Glutamatergic neuron (in vitro differentiated cells): ENCODE data around the gene EGFL8. TPM values are rescaled to one million over a fixed set of nuclear protein-coding genes. Genes with fewer than 3 reads are reported as not detected.
A peak's percentile ranks its signal among the peaks of the same experiment; 100 is the strongest.

ENCODE experiments used
- DNase-seq: peaks from one replicate; pipeline ENCODE4 v3.0.0; 2022
- H3K27ac Mint-ChIP-seq: one replicate; pipeline ENCODE4 v1.8.0; 2020; ENCODE audit warnings: mild to moderate bottlenecking, mixed read lengths, inconsistent platforms; ENCODE audit not compliant: unreplicated experiment
- H3K27me3 Mint-ChIP-seq: one replicate; pipeline ENCODE4 v1.8.0; 2020; ENCODE audit warnings: mild to moderate bottlenecking, moderate library complexity, mixed read lengths, inconsistent platforms; ENCODE audit not compliant: unreplicated experiment
- H3K36me3 Mint-ChIP-seq: one replicate; pipeline ENCODE4 v1.8.0; 2020; ENCODE audit warnings: mild to moderate bottlenecking, mixed read lengths, inconsistent platforms; ENCODE audit not compliant: unreplicated experiment
- H3K4me1 Mint-ChIP-seq: one replicate; pipeline ENCODE4 v1.8.0; 2020; ENCODE audit warnings: mild to moderate bottlenecking, low read depth, mixed read lengths, inconsistent platforms; ENCODE audit not compliant: unreplicated experiment
- H3K4me3 Mint-ChIP-seq: one replicate; pipeline ENCODE4 v1.8.0; 2020; ENCODE audit warnings: mild to moderate bottlenecking, mixed read lengths, inconsistent platforms; ENCODE audit not compliant: unreplicated experiment
- H3K9me3 Mint-ChIP-seq: one replicate; pipeline ENCODE4 v1.8.0; 2020; ENCODE audit warnings: mild to moderate bottlenecking, moderate library complexity, mixed read lengths, inconsistent platforms; ENCODE audit not compliant: unreplicated experiment
- total RNA-seq: library from RNA; stranded (reverse); fragmentation: NEBNext Ultra II Directional; extraction: Animal tissue kit (Norgen Biotek cat#: 25700); gene quantifications from one replicate; pipeline ENCODE4 v1.2.1, GENCODE V29; 2021; ENCODE audit not compliant: unreplicated experiment
- TF ChIP-seq, protein P1 (sequence below): fragments of 200-600 bp; sonication (generic); IDR thresholded peaks from one replicate; pipeline ENCODE4 v1.5.0; 2021; ENCODE audit not compliant: partially characterized antibody, unreplicated experiment

Gene EGFL8
- total RNA-seq, 1 donor from 2014 or later, result 23.0 TPM

DNA sequence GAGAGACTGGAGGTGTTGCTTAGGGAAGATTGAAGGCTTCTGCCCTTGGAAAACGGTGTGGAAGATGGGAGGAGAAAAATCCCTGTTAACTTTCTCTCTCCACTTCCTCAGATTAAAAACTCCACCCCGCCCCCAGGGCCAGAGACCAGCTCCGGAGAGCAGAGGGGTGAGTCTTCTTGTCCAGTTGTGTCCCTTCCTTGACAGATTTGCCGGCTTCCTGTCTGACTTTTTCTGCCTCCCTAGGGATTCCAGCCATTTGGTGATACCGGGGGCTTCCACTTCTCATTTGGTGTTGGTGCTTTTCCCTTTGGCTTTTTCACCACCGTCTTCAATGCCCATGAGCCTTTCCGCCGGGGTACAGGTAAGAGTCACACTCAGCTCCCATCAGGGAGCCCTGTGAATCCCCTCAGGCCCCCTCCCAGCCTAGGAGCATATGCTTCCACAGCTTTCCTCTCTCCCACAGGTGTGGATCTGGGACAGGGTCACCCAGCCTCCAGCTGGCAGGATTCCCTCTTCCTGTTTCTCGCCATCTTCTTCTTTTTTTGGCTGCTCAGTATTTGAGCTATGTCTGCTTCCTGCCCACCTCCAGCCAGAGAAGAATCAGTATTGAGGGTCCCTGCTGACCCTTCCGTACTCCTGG is 15.5 kb downstream of the EGFL8 start:
- no peak for DNase-seq
- Mint-ChIP-seq H3K9me3 (peaks cover 19% of the 10 kb centered on the region), H3K36me3 (peaks cover 5% of the 10 kb centered on the region), H3K27ac (no peak overlapping the region), H3K4me1 (peaks cover 33% of the 10 kb centered on the region), H3K4me3 (peak overlapping the region; percentile 94), H3K27me3 (peaks cover 20% of the 10 kb centered on the region)
- TF ChIP-seq, protein P1, sequence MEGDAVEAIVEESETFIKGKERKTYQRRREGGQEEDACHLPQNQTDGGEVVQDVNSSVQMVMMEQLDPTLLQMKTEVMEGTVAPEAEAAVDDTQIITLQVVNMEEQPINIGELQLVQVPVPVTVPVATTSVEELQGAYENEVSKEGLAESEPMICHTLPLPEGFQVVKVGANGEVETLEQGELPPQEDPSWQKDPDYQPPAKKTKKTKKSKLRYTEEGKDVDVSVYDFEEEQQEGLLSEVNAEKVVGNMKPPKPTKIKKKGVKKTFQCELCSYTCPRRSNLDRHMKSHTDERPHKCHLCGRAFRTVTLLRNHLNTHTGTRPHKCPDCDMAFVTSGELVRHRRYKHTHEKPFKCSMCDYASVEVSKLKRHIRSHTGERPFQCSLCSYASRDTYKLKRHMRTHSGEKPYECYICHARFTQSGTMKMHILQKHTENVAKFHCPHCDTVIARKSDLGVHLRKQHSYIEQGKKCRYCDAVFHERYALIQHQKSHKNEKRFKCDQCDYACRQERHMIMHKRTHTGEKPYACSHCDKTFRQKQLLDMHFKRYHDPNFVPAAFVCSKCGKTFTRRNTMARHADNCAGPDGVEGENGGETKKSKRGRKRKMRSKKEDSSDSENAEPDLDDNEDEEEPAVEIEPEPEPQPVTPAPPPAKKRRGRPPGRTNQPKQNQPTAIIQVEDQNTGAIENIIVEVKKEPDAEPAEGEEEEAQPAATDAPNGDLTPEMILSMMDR, result no peak

DNA sequence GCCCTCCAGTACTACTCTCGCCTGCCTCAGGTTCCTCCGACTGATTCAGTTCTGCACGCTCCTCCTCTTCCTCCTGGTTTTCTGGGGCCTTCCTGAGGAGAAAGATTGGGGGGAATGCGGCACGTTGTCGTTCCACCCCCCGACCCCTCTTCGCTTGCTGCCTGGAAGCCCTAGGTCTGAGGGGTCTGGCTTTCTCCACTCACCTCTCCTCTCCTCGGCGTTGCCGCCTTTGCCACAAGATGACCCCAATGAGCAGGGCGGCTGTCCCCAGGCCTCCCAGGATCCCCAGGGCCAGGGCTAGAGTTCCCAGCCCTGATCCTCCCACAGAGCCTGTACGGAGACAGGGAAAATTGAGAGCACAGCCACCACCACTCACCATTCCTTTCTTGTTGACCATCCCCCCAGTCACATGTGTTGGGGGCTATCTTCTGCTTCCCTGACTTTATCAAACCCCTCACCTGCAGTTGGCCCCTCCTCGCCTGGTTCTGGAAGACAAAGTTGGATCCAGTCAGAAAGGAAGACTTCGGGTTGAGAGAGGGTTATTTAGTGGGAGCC is 16.8 kb downstream of the EGFL8 start:
- H3K9me3 Mint-ChIP-seq, result peaks cover 17% of the 10 kb centered on the region
- peaks cover 5% of the 10 kb centered on the region for H3K36me3 Mint-ChIP-seq
- H3K4me1 Mint-ChIP-seq, result peaks cover 29% of the 10 kb centered on the region
- TF ChIP-seq, protein P1, result no peak
- peaks cover 18% of the 10 kb centered on the region for H3K27me3 Mint-ChIP-seq
- DNase-seq, result no peak
- H3K4me3 Mint-ChIP-seq, result no peak overlapping the region
- peak overlapping the region; percentile 28 for H3K27ac Mint-ChIP-seq

- no peak overlapping the region for H3K4me3 Mint-ChIP-seq
- peaks cover 5% of the 10 kb centered on the region for H3K36me3 Mint-ChIP-seq
- H3K9me3 Mint-ChIP-seq, result peaks cover 13% of the 10 kb centered on the region
- DNase-seq, result no peak
- H3K27ac Mint-ChIP-seq, result no peak overlapping the region
- peaks cover 18% of the 10 kb centered on the region for H3K27me3 Mint-ChIP-seq
- TF ChIP-seq, protein P1, result no peak
- H3K4me1 Mint-ChIP-seq, result peaks cover 25% of the 10 kb centered on the region
Measured at GRCh38 chr6:32181915-32182529, 17.6 kb downstream of the EGFL8 start.

- Mint-ChIP-seq H3K36me3 (peaks cover 5% of the 10 kb centered on the region), H3K27ac (no peak overlapping the region), H3K9me3 (peaks cover 10% of the 10 kb centered on the region), H3K4me3 (no peak overlapping the region), H3K27me3 (peaks cover 19% of the 10 kb centered on the region), H3K4me1 (peaks cover 27% of the 10 kb centered on the region)
- TF ChIP-seq, protein P1, result no peak
- no peak for DNase-seq
Measured at GRCh38 chr6:32182555-32182981, 18.2 kb downstream of the EGFL8 start.

DNA sequence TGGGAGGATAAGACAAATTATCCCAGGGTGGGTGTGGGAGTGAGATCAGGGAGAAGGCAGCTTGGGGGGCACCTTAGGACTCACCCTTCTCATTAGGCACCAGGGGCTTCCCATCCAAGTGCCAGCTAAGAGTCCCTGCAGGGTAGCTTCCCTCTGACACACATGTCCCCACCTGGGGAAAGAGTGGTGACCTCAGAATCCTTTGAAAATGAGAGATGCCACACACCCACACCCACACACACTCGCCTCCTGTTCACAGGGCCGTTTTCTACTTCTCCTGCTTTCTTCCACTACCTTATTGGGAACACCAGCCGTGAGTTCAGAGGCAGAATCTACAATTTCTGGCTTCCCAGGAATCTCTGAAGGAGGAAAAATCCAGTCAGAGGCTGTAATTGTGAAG is 18.6 kb downstream of the EGFL8 start:
- peaks cover 27% of the 10 kb centered on the region for H3K4me1 Mint-ChIP-seq
- H3K9me3 Mint-ChIP-seq, result peaks cover 7% of the 10 kb centered on the region
- H3K27ac Mint-ChIP-seq, result no peak overlapping the region
- H3K36me3 Mint-ChIP-seq, result peaks cover 5% of the 10 kb centered on the region
- no peak overlapping the region for H3K4me3 Mint-ChIP-seq
- no peak for DNase-seq
- H3K27me3 Mint-ChIP-seq, result peaks cover 15% of the 10 kb centered on the region
- TF ChIP-seq, protein P1, result no peak
